Measurements from ENCODE around the gene SH3RF3. TPM values are rescaled to one million over a fixed set of nuclear protein-coding genes. Genes with fewer than 3 reads are reported as not detected.

Gene SH3RF3
- total RNA-seq, 1 donor from 2014 or later: 1.7 TPM

DNA sequence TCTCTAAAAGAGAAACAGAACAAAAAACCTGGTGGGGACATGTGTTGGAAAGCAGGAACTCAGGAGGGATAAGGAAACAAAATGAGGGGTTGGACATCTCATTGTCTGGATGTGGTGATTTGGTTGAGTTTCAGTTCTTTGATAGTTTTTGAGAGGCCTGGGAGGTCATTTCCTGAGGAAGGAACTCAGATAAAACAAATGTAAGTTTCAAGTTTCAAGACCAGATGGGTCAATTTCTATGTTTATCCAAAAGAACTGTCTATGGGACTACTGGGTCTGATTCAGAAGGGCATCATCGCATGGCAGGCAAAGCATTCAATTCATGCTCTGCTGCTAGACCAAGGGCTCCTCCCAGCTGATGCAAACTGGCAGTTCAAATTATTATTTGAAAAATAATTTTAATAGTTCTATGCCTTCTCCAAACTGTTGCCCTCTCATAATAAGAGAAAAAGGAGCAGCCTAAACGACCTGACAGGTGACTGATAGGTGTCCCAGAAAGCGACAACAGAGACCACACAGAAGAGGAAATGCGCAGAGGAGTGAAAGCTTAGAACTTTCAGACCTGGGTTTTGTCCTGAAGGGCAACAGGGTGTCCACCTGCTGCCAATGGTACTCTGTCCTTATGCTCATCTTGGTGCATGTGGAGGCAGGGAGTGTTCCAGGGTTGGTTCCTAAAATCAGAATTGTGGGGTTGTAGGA lies 39.3 kb upstream of the SH3RF3 start:
- DNase-seq: no peak
- Mint-ChIP-seq H3K36me3 (ENCODE audit: unreplicated experiment) (peaks cover 18% of the 10 kb centered on the region), H3K27ac (ENCODE audit: unreplicated experiment) (no peak overlapping the region), H3K4me3 (ENCODE audit: unreplicated experiment) (no peak overlapping the region), H3K4me1 (ENCODE audit: low read depth, unreplicated experiment) (no peaks in the 10 kb centered on the region), H3K9me3 (ENCODE audit: unreplicated experiment) (peaks cover 10% of the 10 kb centered on the region), H3K27me3 (ENCODE audit: unreplicated experiment) (peaks cover 2% of the 10 kb centered on the region)
- TF ChIP-seq, protein P1, sequence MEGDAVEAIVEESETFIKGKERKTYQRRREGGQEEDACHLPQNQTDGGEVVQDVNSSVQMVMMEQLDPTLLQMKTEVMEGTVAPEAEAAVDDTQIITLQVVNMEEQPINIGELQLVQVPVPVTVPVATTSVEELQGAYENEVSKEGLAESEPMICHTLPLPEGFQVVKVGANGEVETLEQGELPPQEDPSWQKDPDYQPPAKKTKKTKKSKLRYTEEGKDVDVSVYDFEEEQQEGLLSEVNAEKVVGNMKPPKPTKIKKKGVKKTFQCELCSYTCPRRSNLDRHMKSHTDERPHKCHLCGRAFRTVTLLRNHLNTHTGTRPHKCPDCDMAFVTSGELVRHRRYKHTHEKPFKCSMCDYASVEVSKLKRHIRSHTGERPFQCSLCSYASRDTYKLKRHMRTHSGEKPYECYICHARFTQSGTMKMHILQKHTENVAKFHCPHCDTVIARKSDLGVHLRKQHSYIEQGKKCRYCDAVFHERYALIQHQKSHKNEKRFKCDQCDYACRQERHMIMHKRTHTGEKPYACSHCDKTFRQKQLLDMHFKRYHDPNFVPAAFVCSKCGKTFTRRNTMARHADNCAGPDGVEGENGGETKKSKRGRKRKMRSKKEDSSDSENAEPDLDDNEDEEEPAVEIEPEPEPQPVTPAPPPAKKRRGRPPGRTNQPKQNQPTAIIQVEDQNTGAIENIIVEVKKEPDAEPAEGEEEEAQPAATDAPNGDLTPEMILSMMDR (IDR thresholded peaks at IDR 0.05; ENCODE audit: partially characterized antibody, unreplicated experiment): no peak

DNA sequence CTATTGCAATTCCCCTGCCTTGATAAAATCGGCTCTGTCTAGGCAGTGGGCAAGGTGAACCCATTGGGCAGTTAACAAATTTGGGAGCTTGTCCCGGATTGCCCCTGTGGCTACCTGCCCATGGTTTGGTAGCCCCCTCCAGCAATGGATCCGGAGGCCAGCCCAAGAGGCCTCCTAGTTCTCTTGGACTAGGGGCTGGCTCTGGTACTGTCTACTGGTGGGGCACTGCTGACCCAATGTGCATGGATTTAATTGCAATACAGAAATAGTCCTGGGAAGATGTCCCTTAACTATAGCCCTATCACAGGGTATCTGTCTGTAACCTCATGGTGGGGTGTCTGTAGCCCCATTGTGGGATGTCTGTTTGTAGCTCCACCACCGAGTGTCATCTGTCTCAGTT lies 37.5 kb upstream of the SH3RF3 start:
- H3K36me3 Mint-ChIP-seq (ENCODE audit: unreplicated experiment): peaks cover 22% of the 10 kb centered on the region
- no peak overlapping the region for H3K27ac Mint-ChIP-seq (ENCODE audit: unreplicated experiment)
- no peaks in the 10 kb centered on the region for H3K4me1 Mint-ChIP-seq (ENCODE audit: low read depth, unreplicated experiment)
- TF ChIP-seq, protein P1 (IDR thresholded peaks at IDR 0.05; ENCODE audit: partially characterized antibody, unreplicated experiment): no peak
- H3K4me3 Mint-ChIP-seq (ENCODE audit: unreplicated experiment): no peak overlapping the region
- H3K9me3 Mint-ChIP-seq (ENCODE audit: unreplicated experiment): peaks cover 12% of the 10 kb centered on the region
- H3K27me3 Mint-ChIP-seq (ENCODE audit: unreplicated experiment): no peaks in the 10 kb centered on the region
- DNase-seq: no peak

DNA sequence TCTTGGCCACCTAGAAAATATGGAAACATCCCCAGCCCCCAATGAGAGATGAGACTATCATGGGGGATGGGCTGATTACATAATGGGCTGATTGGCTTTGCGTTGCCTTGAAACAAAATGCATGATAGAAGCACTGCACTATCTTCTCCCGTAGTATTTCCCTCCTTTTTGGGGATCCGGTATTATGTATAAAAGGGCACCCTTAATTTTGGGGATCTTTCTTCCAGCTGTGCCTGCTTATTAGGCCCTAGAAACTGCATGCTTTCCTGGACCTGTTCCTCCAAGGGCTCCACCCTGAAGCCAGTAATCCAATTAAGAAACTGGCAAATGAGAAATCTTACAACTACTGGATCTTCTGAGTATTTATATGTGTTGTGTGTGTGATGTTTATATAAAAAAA lies 34.9 kb upstream of the SH3RF3 start:
- H3K27ac Mint-ChIP-seq (ENCODE audit: unreplicated experiment): no peak overlapping the region
- H3K9me3 Mint-ChIP-seq (ENCODE audit: unreplicated experiment): peaks cover 18% of the 10 kb centered on the region
- DNase-seq: no peak
- peaks cover 31% of the 10 kb centered on the region for H3K36me3 Mint-ChIP-seq (ENCODE audit: unreplicated experiment)
- no peaks in the 10 kb centered on the region for H3K4me1 Mint-ChIP-seq (ENCODE audit: low read depth, unreplicated experiment)
- H3K4me3 Mint-ChIP-seq (ENCODE audit: unreplicated experiment): no peak overlapping the region
- TF ChIP-seq, protein P1 (IDR thresholded peaks at IDR 0.05; ENCODE audit: partially characterized antibody, unreplicated experiment): no peak
- peaks cover 1% of the 10 kb centered on the region for H3K27me3 Mint-ChIP-seq (ENCODE audit: unreplicated experiment)

DNA sequence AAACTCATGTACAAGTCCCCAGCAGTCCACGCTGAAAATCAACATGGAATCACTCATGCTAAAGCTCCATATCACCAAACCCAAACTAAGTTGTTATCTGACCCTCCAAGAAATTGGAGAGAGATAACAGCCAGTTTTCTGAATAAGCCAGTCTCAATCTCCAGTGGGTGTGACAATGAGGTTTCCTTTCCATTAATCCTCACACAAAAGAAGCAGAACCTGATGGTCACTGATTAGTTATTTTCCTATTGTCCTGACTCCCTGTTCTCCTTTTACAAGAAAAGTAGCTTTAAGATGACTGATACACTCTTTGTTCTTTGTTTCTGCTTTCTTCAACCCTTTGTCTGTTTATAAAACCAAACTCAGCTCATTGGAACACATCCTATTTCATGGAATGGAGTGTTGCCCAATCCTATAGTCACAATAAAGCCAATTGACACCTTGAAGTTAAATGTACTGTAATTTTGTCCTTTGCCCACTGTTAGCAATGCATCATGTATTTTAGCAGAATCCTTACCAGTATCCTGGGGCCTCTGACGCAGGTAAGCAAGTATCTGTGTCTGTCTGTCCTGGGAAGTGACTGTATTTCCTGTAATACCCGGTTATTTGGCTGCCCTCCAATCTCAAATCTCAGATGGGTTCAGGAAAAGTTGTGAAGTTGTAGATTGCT lies 30.6 kb upstream of the SH3RF3 start:
- H3K4me1 Mint-ChIP-seq (ENCODE audit: low read depth, unreplicated experiment): peaks cover 5% of the 10 kb centered on the region
- peaks cover 19% of the 10 kb centered on the region for H3K36me3 Mint-ChIP-seq (ENCODE audit: unreplicated experiment)
- no peak overlapping the region for H3K27ac Mint-ChIP-seq (ENCODE audit: unreplicated experiment)
- no peak for DNase-seq
- peaks cover 1% of the 10 kb centered on the region for H3K27me3 Mint-ChIP-seq (ENCODE audit: unreplicated experiment)
- TF ChIP-seq, protein P1 (IDR thresholded peaks at IDR 0.05; ENCODE audit: partially characterized antibody, unreplicated experiment): no peak
- H3K4me3 Mint-ChIP-seq (ENCODE audit: unreplicated experiment): no peak overlapping the region
- peaks cover 15% of the 10 kb centered on the region for H3K9me3 Mint-ChIP-seq (ENCODE audit: unreplicated experiment)

DNA sequence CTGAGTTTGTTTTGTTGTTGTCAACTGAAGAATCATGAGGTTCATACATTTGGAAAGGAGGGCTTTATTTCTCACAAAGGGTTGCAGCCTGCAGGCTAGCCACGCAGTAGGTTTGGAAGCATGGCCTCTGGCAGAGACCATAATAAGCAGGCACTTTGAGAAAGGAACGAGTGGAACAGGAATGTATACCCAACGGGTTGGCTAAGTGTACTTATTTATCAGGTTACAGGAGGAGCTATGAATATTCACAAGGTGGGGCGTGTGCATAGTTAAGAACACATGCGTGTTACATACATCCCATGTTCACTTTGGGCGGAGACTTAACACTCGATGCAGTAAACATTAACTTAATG lies 30.1 kb upstream of the SH3RF3 start:
- TF ChIP-seq, protein P1 (IDR thresholded peaks at IDR 0.05; ENCODE audit: partially characterized antibody, unreplicated experiment): no peak
- no peak overlapping the region for H3K4me3 Mint-ChIP-seq (ENCODE audit: unreplicated experiment)
- peaks cover 3% of the 10 kb centered on the region for H3K27me3 Mint-ChIP-seq (ENCODE audit: unreplicated experiment)
- no peak for DNase-seq
- H3K9me3 Mint-ChIP-seq (ENCODE audit: unreplicated experiment): peaks cover 15% of the 10 kb centered on the region
- H3K4me1 Mint-ChIP-seq (ENCODE audit: low read depth, unreplicated experiment): peaks cover 5% of the 10 kb centered on the region
- H3K27ac Mint-ChIP-seq (ENCODE audit: unreplicated experiment): no peak overlapping the region
- peaks cover 21% of the 10 kb centered on the region for H3K36me3 Mint-ChIP-seq (ENCODE audit: unreplicated experiment)

Data from glutamatergic neuron (in vitro differentiated cells).